ENCODE data around the gene LRRTM3.

The LRRTM3 gene

GRCh38 chr10:67141300-67141699 lies 215.5 kb downstream of the LRRTM3 start:
- DNase-seq, result no peak

GRCh38 chr10:67144530-67144929 lies 218.7 kb downstream of the LRRTM3 start:
- DNase-seq, result no peak

Data from activated T-cell treated with anti-CD3 and anti-CD28 coated beads, Interleukin-2, amount 50 U/mL, for 48 hours (primary cell).